ENCODE measurements around the gene SVEP1.

- TF ChIP-seq ESRRA (CRISPR knock-in tag; IDR thresholded peaks at IDR 0.05; ENCODE audit: low read depth) (no peak), USF2 (IDR thresholded peaks at IDR 0.05; ENCODE audit: low read depth, low read length) (no peak), USF2 (CRISPR knock-in tag; IDR thresholded peaks at IDR 0.05; ENCODE audit: borderline replicate concordance) (no peak), SP4 (CRISPR knock-in tag; IDR thresholded peaks at IDR 0.05) (no peak), MAFG (CRISPR knock-in tag; IDR thresholded peaks at IDR 0.05) (no peak), CHD2 (IDR thresholded peaks at IDR 0.05; ENCODE audit: low read depth, low read length) (no peak), ZBTB33 (CRISPR knock-in tag; IDR thresholded peaks at IDR 0.05) (no peak), ZNF503 (CRISPR knock-in tag; IDR thresholded peaks at IDR 0.05) (no peak)
Observed at GRCh38 chr9:110546411-110546871, 33.1 kb downstream of the SVEP1 start.

Data from HepG2 (cell line).